ENCODE measurements around the gene RNPS1.

- no peak for TF ChIP-seq CTCF (IDR thresholded peaks at IDR 0.05; ENCODE audit: insufficient read depth, low read length, poor library complexity, severe bottlenecking)
- no peak for TF ChIP-seq EZH2phosphoT487 (conservative IDR thresholded peaks at IDR 0.05; ENCODE audit: low read length)
Measured at GRCh38 chr16:2235695-2236336, 32.1 kb downstream of the RNPS1 start.
